Nucleus accumbens (tissue), 56 donors: ENCODE results near the gene ABR.
"Not testable (repeated sequence)": the region's sequence is repeated elsewhere in the genome, so short reads cannot be mapped to it uniquely, and the experiment has no call there.

Experiments
- DNase-seq, 56 donors: peaks; one replicate each; lab custom pipeline; 2025; lab: John Stamatoyannopoulos, UW

Gene ABR

DNA sequence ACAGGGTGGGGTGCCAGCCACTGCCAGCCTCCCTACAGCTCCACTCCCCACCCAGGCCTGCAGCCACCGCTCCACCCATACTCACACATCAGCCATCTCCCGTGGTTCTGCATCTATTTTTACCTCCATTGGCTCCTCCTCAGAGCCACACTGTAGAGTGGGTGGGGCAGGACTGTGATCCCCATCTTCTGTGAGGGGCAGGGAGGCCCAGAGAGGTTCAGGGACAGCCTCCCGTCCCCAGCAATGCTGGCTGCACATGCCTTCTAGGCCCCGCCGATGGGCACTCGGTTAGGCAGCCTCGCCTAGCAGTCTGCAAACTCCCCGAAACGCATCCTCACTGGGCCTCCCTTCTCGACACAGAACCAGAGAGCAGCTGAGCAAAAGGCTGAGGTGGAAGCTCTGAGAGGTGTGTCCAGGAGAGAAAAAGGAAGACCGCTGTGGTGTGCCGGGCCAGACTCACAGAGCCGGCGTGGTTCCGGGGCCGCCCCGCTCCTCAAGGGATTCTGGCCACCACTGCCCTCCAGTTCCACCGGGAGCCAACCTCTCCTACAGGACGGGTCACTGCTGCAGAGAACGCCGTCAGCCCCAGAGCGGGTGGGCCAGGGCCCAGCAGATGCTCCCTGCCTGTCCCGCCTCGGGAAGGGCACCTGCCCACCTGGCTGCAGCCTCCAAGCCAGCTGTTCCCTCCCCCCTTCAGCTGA is 71.9 kb downstream of the ABR start:
- DNase-seq, result peak in 17 of 56 donors; percentile 13 to 54 (median 31)

- no peak for DNase-seq
Observed at GRCh38 chr17:1107083-1107776, 72.6 kb downstream of the ABR start.

DNA sequence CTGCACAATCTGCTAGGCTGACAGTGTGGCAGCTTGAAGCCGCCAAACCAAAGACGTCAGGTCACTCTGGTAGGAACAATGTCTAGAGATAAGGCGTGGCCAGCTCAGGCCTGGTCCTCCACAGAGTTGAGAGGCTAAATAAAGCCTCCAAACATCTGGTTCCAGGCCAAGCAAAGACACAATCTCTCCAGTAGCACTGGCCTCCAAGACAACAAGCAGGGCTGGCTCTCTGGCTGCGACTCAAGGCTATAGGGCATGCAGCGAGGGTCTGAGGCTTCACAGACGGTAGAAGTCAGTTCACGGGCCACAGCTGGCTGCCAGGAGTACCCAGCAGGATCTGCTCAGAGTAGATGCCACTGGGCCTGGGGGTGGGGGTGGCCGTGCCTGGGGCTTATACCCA is 75.6 kb downstream of the ABR start:
- no peak for DNase-seq

GRCh38 chr17:1100382-1100781 is 79.4 kb downstream of the ABR start:
- DNase-seq, result no peak

DNA sequence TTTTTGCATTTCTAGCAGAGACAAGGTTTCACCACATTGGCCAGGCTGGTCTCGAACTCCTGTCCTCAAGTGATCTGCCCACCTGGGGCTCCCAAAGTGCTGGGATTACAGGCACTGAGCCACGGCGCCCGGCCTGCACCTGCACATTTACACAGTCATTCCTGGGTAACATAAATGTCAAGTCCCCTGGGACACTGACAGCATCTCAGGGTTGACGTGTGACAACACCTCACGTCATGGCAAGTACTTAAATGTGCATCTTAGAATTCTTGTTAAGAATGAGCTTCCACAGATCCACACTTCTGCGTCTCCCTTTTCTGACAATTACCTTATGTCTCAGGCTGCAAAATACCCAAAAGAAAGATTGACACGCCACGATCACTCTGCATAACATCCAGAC is 80.5 kb downstream of the ABR start:
- DNase-seq, result no peak

DNA sequence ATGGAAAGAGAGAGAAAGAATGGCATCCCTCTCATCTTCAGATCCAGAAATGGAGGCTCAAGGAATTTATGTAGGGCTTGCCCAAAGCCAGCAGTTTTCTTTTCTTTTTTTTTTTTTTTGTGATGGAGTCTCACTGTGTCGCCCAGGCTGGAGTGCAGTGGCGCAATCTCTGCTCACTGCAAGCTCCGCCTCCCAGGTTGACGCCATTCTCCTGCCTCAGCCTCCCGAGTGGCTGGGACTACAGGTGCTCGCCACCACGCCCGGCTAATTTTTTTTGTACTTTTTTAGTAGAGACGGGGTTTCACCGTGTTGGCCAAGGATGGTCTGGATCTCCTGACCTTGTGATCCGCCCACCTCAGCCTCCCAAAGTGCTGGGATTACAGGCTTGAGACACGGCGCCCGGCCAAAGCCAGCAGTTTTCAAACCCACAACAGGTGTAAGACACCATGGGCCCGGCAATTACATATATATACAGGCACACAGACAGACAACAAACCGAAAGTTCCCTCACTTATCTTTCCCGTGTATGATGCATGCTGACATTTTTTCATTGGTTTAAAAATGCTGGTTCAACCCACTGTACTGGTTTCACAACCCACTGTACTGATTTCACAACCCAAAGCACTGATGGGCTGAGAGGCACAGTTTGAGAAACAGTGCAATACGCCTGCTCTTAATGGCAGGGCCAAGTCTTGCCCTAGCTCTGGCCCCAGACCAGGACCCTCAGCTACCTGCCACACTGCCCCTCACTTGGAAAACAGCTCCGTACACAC is 81.6 kb downstream of the ABR start:
- not testable (repeated sequence) for DNase-seq

- no peak for DNase-seq
Observed at GRCh38 chr17:1096215-1096614, 83.6 kb downstream of the ABR start.

- no peak for DNase-seq
Observed at GRCh38 chr17:1095853-1096173, 84.0 kb downstream of the ABR start.

DNA sequence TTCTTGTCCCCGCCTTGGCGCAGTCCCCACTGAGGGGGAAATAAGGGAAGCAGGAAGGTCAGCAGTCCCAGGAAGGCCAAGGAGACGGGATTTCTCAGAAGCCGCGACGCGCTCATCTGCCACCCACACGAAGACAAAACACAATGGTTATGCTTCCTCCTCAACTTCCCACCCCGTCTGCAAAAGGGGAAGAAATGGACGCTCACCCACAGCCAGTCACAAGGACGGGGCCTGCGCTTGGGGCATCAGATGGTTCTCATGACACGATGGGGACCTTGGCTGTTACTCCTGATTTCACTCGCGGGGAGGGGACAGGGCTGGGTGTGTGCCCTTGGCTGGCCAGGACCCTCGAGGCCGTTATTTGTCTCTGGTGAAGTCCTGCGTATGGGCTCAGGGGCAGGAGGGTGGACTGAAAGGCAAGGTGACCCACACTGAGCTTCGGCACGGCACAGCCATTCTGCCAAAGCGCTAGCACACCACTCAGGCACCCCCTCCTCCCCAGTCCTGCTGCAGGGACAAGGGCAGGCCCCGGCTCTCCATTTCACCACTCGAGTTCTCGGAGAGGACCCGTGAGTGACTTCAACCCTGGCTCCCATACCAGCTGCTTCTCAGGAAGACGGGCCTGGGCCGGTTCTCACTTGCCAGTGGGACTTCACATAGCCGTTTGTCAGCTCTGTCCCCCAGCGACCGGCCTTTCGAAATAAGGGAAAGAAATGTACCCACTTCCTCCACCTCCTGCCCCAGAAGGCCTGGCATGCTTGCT is 84.5 kb downstream of the ABR start:
- DNase-seq, result peak in 12 of 56 donors; percentile 19 to 41 (median 26)

DNA sequence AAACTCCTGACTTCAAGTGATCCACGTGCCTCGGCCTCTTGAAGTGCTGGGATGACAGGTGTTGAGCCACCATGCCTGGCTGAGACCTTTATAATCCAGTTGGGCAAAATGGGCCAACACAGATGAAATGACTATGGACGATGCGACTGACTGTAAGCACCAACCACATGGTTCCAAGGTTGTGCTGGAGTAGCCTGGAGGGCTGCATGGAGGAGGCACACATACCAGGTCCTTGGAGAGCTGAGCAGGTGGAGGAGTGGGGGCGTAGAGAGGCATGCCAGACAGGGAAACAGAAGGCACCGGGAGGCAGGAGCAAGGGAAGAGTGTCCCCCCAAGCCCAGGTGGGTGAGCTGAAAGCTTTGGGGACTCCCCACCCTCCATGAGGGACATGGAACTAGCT is 85.2 kb downstream of the ABR start:
- DNase-seq, result no peak

DNA sequence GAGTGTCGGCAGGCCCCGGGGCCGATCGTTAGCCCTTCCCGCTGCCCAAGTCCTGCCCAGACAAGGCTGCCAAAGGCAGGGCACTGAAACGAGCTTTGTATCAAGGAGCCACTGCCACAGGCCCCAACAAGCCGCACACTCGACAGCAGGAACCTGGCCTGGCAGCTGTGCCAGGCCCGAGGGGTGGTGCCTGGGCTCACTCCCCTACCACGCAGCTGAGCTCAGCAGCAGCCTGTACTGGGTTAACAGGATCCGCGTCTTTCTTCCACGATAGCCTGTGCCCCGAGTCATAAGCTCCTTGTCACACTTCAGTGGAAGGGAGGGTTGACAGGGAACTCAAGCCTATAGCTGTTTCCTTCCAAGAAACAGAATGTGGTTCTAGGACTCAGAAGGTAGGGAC is 87.9 kb downstream of the ABR start:
- DNase-seq, result no peak

- DNase-seq, result no peak
Observed at GRCh38 chr17:1091190-1091534, 88.6 kb downstream of the ABR start.

GRCh38 chr17:1090465-1091189 is 89.2 kb downstream of the ABR start:
- no peak for DNase-seq

GRCh38 chr17:1089915-1090314 is 89.9 kb downstream of the ABR start:
- DNase-seq, result peak in 33 of 56 donors; percentile 12 to 81 (median 40)

DNA sequence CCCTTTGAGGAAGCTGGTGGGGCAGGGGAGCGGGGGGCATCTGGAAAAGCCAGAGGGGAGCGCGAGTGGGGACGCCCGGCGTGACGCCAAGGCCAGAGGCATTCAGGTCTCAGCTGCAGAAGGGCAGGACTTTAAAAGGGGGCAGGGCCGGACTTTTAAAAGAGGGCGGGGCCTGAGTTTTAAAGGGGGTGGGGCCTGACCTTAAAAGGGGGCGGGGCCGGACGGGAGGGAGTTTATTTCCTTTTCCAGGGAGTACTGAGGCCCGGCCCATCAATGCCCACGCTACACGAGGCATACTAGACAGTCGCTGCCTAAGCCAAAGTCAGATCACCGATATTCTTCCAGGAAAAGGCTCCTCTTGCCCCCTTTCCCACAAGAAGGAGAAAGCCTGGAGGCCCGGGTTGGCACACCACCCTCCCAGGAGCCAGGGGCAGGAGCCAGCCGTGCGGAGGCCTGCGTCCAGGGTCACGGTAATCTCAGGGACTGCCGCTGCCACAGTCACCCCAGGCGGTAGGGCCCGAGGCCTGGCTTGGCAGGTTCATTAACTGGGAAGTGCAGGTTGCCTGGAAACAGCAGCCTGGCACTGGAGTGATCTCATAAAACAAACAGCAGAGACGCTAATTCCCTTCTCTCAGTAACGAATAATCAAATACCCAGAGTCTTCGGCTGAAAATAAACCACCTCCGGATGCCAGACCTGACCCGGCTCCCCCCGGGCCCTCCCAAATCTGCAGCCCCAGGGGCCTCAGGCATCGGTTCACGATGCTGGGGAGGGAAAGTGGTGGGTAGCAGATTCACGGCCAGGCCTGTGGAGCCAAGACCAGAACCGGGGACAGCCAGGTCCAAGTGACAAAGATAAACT is 92.2 kb downstream of the ABR start:
- peak in 38 of 56 donors; percentile 14 to 80 (median 50) for DNase-seq

DNA sequence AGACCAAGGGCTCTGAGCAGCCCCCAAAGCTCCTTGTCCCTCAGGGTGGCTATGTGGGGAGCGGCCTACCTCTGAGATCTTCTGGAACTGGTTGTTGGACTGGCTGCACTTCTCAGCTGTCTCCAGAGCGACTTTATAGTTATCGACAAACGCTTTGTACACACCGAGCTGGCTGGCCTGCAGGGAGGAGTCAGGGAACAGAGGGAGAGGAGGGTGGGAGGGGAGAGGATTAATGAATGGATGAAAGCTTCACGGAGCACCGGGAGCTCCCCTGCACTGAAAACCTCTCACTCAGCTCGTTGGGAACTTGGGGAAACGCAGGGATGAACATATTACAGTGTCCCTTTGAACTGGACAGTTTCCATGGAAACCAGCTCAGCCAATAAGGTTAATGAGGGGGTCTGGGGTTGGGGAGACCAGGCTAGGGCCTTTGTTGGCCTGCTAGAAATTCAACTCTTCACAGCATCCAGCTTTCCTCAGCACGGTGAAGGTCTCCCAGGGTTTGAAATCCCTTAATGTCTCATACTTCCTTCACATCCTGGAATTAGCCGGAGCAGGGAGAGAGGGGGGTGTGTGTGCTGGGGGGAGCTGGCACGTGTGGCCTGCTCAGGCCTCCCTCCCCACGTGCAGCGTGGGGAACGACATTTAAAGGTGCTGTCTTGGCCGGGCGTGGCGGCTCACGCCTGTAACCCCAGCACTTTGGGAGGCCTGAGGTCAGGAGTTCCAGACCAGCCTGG is 96.2 kb downstream of the ABR start:
- peak in 1 of 56 donors; percentile 30 for DNase-seq

DNA sequence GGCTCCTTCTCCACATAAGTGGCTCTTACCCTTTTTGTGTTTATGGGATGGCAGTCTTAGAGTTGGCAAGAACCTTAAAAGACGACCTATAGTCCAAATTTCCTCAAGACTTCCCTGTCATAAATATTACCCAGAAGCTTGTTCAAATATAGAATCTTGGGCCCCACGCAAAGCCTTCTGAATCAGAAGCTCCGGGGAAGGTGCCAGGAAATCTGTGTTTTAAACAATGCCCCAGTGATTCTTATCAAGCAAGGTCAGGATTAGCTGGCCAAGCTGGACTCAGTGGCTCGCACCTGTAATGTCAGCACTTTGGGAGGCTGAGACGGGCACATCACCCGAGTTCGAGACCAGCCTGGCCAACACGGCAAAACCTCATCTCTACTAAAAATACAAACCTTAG is 97.2 kb downstream of the ABR start:
- DNase-seq, result no peak

- DNase-seq, result peak in 18 of 56 donors; percentile 15 to 57 (median 32)
Observed at GRCh38 chr17:1078831-1079561, 100.8 kb downstream of the ABR start.
